Endothelial cell of umbilical vein (primary cell): ENCODE results near the gene STYK1. TPM values are rescaled to one million over a fixed set of nuclear protein-coding genes. Genes with fewer than 3 reads are reported as not detected.
"Not testable (repeated sequence)": the region's sequence is repeated elsewhere in the genome, so short reads cannot be mapped to it uniquely, and the experiment has no call there.

Experiments
- BruUV-seq: library from RNA; stranded (reverse); fragments of 400-500 nt; replicated peaks from 2 replicates; lab custom pipeline; 2021; lab: Mats Ljungman, UMichigan
- CTCF ChIA-PET: fragments of 300-600, 350-600 bp; sonication (Branson Sonifier 250); formaldehyde crosslinking; loops from one replicate; lab custom pipeline; 2021; ENCODE audit warnings: antibody characterized with exemption, inconsistent platforms; lab: Charles Lee
- POLR2A ChIA-PET: fragments of 300-600, 350-600 bp; sonication (Branson Sonifier 250); formaldehyde crosslinking; loops from one replicate; lab custom pipeline; 2021; ENCODE audit warnings: antibody characterized with exemption, inconsistent platforms; lab: Charles Lee
- DNase-seq: peaks from one replicate; pipeline ENCODE4 v3.0.0-alpha.2; 2011; ENCODE audit warnings: low read depth, low spot score
- FAIRE-seq: peaks from 2 replicates; lab custom pipeline; 2011; peaks lifted over from hg19 to GRCh38; lab: Jason Lieb, UNC
- H2AFZ ChIP-seq: 2 replicates; pipeline ENCODE4 v1.6.0; 2012; ENCODE audit warnings: low read depth, low read length, control low read depth, inconsistent platforms
- H3K27ac ChIP-seq: 2 replicates; pipeline ENCODE4 v1.5.1; 2011; ENCODE audit warnings: low read depth, mild to moderate bottlenecking, control low read depth, low read length, moderate library complexity; ENCODE audit not compliant: insufficient read depth
- H3K27me3 ChIP-seq, 2 experiments: 2 replicates each; pipeline versions ENCODE4 v1.6.0 to v1.6.1; 2011; ENCODE audit warnings: low read length in 2 of 2, mixed read lengths in 1 of 2; ENCODE audit not compliant: control insufficient read depth in 2 of 2, insufficient read depth in 2 of 2
- H3K36me3 ChIP-seq, 2 experiments: 2 replicates in 1 of 2; 3 replicates in 1 of 2; pipeline ENCODE4 v1.5.1; 2011; ENCODE audit warnings: low read length in 2 of 2, mild to moderate bottlenecking in 1 of 2, moderate library complexity in 1 of 2; ENCODE audit not compliant: control insufficient read depth in 2 of 2, insufficient read depth in 2 of 2; ENCODE audit errors: extremely low read depth in 1 of 2
- H3K4me1 ChIP-seq: 3 replicates; pipeline ENCODE4 v1.5.1; 2011; ENCODE audit warnings: mild to moderate bottlenecking, low read length; ENCODE audit not compliant: control insufficient read depth, insufficient read depth; ENCODE audit errors: extremely low read depth
- H3K4me2 ChIP-seq: 2 replicates; pipeline ENCODE4 v1.6.1; 2011; ENCODE audit warnings: low read length, control low read depth, mixed read lengths; ENCODE audit not compliant: insufficient read depth
- H3K4me3 ChIP-seq, 3 experiments: fragments of 200-600 bp in 1 of 3; sonication (generic), shearing (Covaris generic) in 1 of 3; replicated peaks in 1 of 3; 2 replicates each; pipeline ENCODE4 v1.5.1; 2011 to 2016; ENCODE audit warnings: control low read depth in 3 of 3, low read length in 3 of 3, mild to moderate bottlenecking in 2 of 3, inconsistent platforms in 1 of 3, low read depth in 1 of 3, moderate library complexity in 1 of 3; ENCODE audit not compliant: insufficient read depth in 1 of 3
- H3K79me2 ChIP-seq: 2 replicates; pipeline ENCODE4 v1.6.0; 2012; ENCODE audit warnings: low read length, inconsistent platforms; ENCODE audit not compliant: control insufficient read depth, insufficient read depth
- H3K9ac ChIP-seq: replicated peaks from 2 replicates; pipeline ENCODE3; 2011; ENCODE audit warnings: low read length, control low read depth; ENCODE audit not compliant: insufficient read depth; ENCODE audit errors: extremely low read depth
- H3K9me1 ChIP-seq: replicated peaks from 3 replicates; pipeline ENCODE4 v1.6.0; 2011; ENCODE audit warnings: mild to moderate bottlenecking, low read length; ENCODE audit not compliant: control insufficient read depth, insufficient read depth; ENCODE audit errors: extremely low read depth
- H3K9me3 ChIP-seq: replicated peaks from 2 replicates; pipeline ENCODE4 v1.5.1; 2012; ENCODE audit warnings: low read length, inconsistent platforms; ENCODE audit not compliant: control insufficient read depth, insufficient read depth
- H4K20me1 ChIP-seq: replicated peaks from 2 replicates; pipeline ENCODE3; 2011; ENCODE audit warnings: mild to moderate bottlenecking, low read length; ENCODE audit not compliant: control insufficient read depth, insufficient read depth; ENCODE audit errors: extremely low read depth
- EZH2 ChIP-seq: IDR thresholded peaks from 2 replicates; pipeline ENCODE4 v1.6.1; 2012; ENCODE audit warnings: borderline replicate concordance, low read depth, mild to moderate bottlenecking, moderate library complexity, low read length, inconsistent platforms; ENCODE audit not compliant: severe bottlenecking
- FOS ChIP-seq: IDR thresholded peaks from 2 replicates; pipeline ENCODE4 v1.6.1; 2011; ENCODE audit warnings: mild to moderate bottlenecking, low read length, moderate library complexity, borderline replicate concordance; ENCODE audit not compliant: insufficient read depth
- GATA2 ChIP-seq: IDR thresholded peaks from 2 replicates; pipeline ENCODE4 v1.7.0; 2011; ENCODE audit warnings: low read depth, mild to moderate bottlenecking, moderate library complexity, mixed read lengths, low read length; ENCODE audit not compliant: insufficient read length, insufficient read depth
- JUN ChIP-seq: IDR thresholded peaks from 2 replicates; pipeline ENCODE4 v1.6.1; 2011; ENCODE audit warnings: borderline replicate concordance, low read depth; ENCODE audit not compliant: insufficient read length, insufficient read depth
- MAX ChIP-seq: IDR thresholded peaks from 2 replicates; pipeline ENCODE4 v1.6.1; 2011; ENCODE audit not compliant: insufficient read depth, insufficient read length
- MYC ChIP-seq: IDR thresholded peaks from one replicate; pipeline ENCODE4 v1.6.1; 2011; ENCODE audit warnings: mild to moderate bottlenecking, low read depth, low read length
- POLR2AphosphoS5 ChIP-seq: IDR thresholded peaks from 2 replicates; pipeline ENCODE4 v1.6.1; 2012; ENCODE audit warnings: low read depth, mild to moderate bottlenecking, control low read depth, low read length, moderate library complexity; ENCODE audit not compliant: insufficient read depth
- dilution Hi-C: fragments of 300-500 bp; cut with MboI; formaldehyde crosslinking; loops from one replicate; pipeline ENCODE4 v1.15.0; 2019; ENCODE audit warnings: low sequenced_read_pairs; ENCODE audit not compliant: extremely low pct_ligation_motif_present
- intact Hi-C: fragments of 100-400 bp; cut with micrococcal nuclease; formaldehyde crosslinking; loops from one replicate; pipeline ENCODE4 v1.10.0; 2022
- polyA plus RNA-seq, 4 experiments: library from polyadenylated mRNA; depleted of rRNA in 3 of 4; stranded (reverse) in 3 of 4; unstranded in 1 of 4; fragments of >200 nt; gene quantifications; 2 replicates each; pipeline versions ENCODE4 v1.2.1 to v1.2.3, GENCODE V29; 2011 to 2012; ENCODE audit warnings: missing spikeins in 1 of 4
- total RNA-seq: library from RNA; stranded (reverse); gene quantifications from 2 replicates; pipeline ENCODE4 v1.2.3, GENCODE V29; 2021
- TF ChIP-seq, protein P1 (sequence below), 2 donors: IDR thresholded peaks; 1 replicate in 1 of 2; 2 replicates in 1 of 2; pipeline ENCODE4 v1.5.1; 2011; ENCODE audit warnings: low read length in 2 of 2, mild to moderate bottlenecking in 2 of 2, moderate library complexity in 2 of 2, control low read depth in 1 of 2, inconsistent platforms in 1 of 2, low read depth in 1 of 2; ENCODE audit not compliant: insufficient read depth in 1 of 2; ENCODE audit errors: extremely low read depth in 1 of 2

STYK1 gene
- total and polyA plus RNA-seq, 2 donors (not counting 3 experiments of a cell fraction or from before 2014, with no cell fraction given) = 7.7 to 15.2 TPM

- intact Hi-C loops, H3K4me3 ChIP-seq, H3K27ac ChIP-seq, H3K79me2 ChIP-seq, H3K9me3 ChIP-seq, H3K27me3 ChIP-seq, H3K9me1 ChIP-seq, POLR2A ChIA-PET, FAIRE-seq, H4K20me1 ChIP-seq, H3K36me3 ChIP-seq, DNase-seq, H2AFZ ChIP-seq, BruUV-seq, dilution Hi-C loops, H3K4me1 ChIP-seq, H3K4me2 ChIP-seq, CTCF ChIA-PET, H3K9ac ChIP-seq: not testable (repeated sequence)
Observed at GRCh38 chr12:10582133-10582532, 91.7 kb downstream of the STYK1 start.

- dilution Hi-C loops (no loop called here), intact Hi-C loops (no loop called here)
- no peaks in the 10 kb centered on the region for H3K4me1 ChIP-seq
- H3K9ac ChIP-seq = no peak overlapping the region
- no TSS peak for BruUV-seq
- H3K79me2 ChIP-seq = no peaks in the 10 kb centered on the region
- H2AFZ ChIP-seq = no peak overlapping the region
- H3K27ac ChIP-seq = no peak overlapping the region
- no peak for FAIRE-seq
- CTCF ChIA-PET = interaction anchor here (1.2 kb wide), 1 partner anchor 13 kb away, joined by 5 read pairs; no protein-coding TSS in a partner anchor
- H3K36me3 ChIP-seq = no peaks in the 10 kb centered on the region
- no peaks in the 10 kb centered on the region for H3K9me3 ChIP-seq
- H4K20me1 ChIP-seq = no peaks in the 10 kb centered on the region
- no peak for DNase-seq
- no peak for TF ChIP-seq JUN
- TF ChIP-seq FOS = no peak
- no peak for TF ChIP-seq POLR2AphosphoS5
- TF ChIP-seq MAX = no peak
- TF ChIP-seq MYC = no peak
- no peak for TF ChIP-seq GATA2
- TF ChIP-seq, protein P1, sequence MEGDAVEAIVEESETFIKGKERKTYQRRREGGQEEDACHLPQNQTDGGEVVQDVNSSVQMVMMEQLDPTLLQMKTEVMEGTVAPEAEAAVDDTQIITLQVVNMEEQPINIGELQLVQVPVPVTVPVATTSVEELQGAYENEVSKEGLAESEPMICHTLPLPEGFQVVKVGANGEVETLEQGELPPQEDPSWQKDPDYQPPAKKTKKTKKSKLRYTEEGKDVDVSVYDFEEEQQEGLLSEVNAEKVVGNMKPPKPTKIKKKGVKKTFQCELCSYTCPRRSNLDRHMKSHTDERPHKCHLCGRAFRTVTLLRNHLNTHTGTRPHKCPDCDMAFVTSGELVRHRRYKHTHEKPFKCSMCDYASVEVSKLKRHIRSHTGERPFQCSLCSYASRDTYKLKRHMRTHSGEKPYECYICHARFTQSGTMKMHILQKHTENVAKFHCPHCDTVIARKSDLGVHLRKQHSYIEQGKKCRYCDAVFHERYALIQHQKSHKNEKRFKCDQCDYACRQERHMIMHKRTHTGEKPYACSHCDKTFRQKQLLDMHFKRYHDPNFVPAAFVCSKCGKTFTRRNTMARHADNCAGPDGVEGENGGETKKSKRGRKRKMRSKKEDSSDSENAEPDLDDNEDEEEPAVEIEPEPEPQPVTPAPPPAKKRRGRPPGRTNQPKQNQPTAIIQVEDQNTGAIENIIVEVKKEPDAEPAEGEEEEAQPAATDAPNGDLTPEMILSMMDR (IDR thresholded peaks at IDR 0.05; ENCODE audit: extremely low read depth in 1 of 2, insufficient read depth in 1 of 2, low read depth in 1 of 2, low read length in 2 of 2) = no peak
- TF ChIP-seq EZH2 = no peak
- H3K4me3 ChIP-seq = no peak overlapping the region
- no peaks in the 10 kb centered on the region for H3K27me3 ChIP-seq
- POLR2A ChIA-PET = no interaction called here
- no peaks in the 10 kb centered on the region for H3K9me1 ChIP-seq
- H3K4me2 ChIP-seq = no peak overlapping the region
Observed at GRCh38 chr12:10574307-10574706, 99.5 kb downstream of the STYK1 start.

GRCh38 chr12:10572021-10572490 is 101.8 kb downstream of the STYK1 start:
- H4K20me1 ChIP-seq, intact Hi-C loops, CTCF ChIA-PET, FAIRE-seq, H3K79me2 ChIP-seq, POLR2A ChIA-PET, H3K9me1 ChIP-seq, H3K4me1 ChIP-seq, H3K4me3 ChIP-seq, DNase-seq, H3K9ac ChIP-seq, BruUV-seq, H3K36me3 ChIP-seq, H3K27ac ChIP-seq, H2AFZ ChIP-seq, H3K27me3 ChIP-seq, H3K4me2 ChIP-seq, H3K9me3 ChIP-seq, dilution Hi-C loops: not testable (repeated sequence)
